ENCODE measurements around the gene CABYR. TPM values are rescaled to one million over a fixed set of nuclear protein-coding genes. Genes with fewer than 3 reads are reported as not detected.

The CABYR gene
- total RNA-seq, 3 donors from 2014 or later: 0.64 to 5.9 (median 4.5) TPM

- Histone ChIP-seq H3K36me3 (no peaks in the 10 kb centered on the region), H3K4me3 (no peak overlapping the region), H3K9me3 (no peaks in the 10 kb centered on the region), H3K27me3 (no peaks in the 10 kb centered on the region), H3K27ac (no peak overlapping the region), H3K4me1 (no peaks in the 10 kb centered on the region)
- DNase-seq (ENCODE audit: low spot score in 2 of 2): no peak
- TF ChIP-seq POLR2AphosphoS5 (IDR thresholded peaks at IDR 0.05) (no peak), CTCF (IDR thresholded peaks at IDR 0.05) (no peak), POLR2A (IDR thresholded peaks at IDR 0.05) (no peak)
- intact Hi-C loops (cut with DNase I; ENCODE audit: low total_unique reads): no loop called here
These were observed 63.1 kb downstream of the CABYR start for GRCh38 chr18:24201699-24202687.

- Histone ChIP-seq H3K27me3 (no peaks in the 10 kb centered on the region), H3K36me3 (no peaks in the 10 kb centered on the region), H3K4me1 (no peaks in the 10 kb centered on the region), H3K4me3 (no peak overlapping the region), H3K9me3 (no peaks in the 10 kb centered on the region), H3K27ac (no peak overlapping the region)
- TF ChIP-seq POLR2AphosphoS5 (IDR thresholded peaks at IDR 0.05): no peak
- TF ChIP-seq CTCF (IDR thresholded peaks at IDR 0.05): no peak
- TF ChIP-seq POLR2A (IDR thresholded peaks at IDR 0.05): no peak
- intact Hi-C loops (cut with DNase I; ENCODE audit: low total_unique reads): no loop called here
- no peak for DNase-seq (ENCODE audit: low spot score in 2 of 2)
These were observed 66.0 kb downstream of the CABYR start for GRCh38 chr18:24204904-24205303.

GRCh38 chr18:24208270-24209035 is 69.6 kb downstream of the CABYR start:
- intact Hi-C loops (cut with DNase I; ENCODE audit: low total_unique reads): no loop called here
- no peak for DNase-seq (ENCODE audit: low spot score in 2 of 2)

GRCh38 chr18:24209558-24209957 is 70.7 kb downstream of the CABYR start:
- intact Hi-C loops (cut with DNase I; ENCODE audit: low total_unique reads): no loop called here
- H3K4me3 ChIP-seq: no peak overlapping the region
- no peaks in the 10 kb centered on the region for H3K36me3 ChIP-seq
- no peak for TF ChIP-seq CTCF (IDR thresholded peaks at IDR 0.05)
- no peak for TF ChIP-seq POLR2A (IDR thresholded peaks at IDR 0.05)
- TF ChIP-seq POLR2AphosphoS5 (IDR thresholded peaks at IDR 0.05): no peak
- no peaks in the 10 kb centered on the region for H3K27me3 ChIP-seq
- H3K4me1 ChIP-seq: no peaks in the 10 kb centered on the region
- no peaks in the 10 kb centered on the region for H3K9me3 ChIP-seq
- H3K27ac ChIP-seq: no peak overlapping the region
- DNase-seq (ENCODE audit: low spot score in 2 of 2): no peak

More at GRCh38 chr18:24208270-24209035, 69.6 kb downstream of the CABYR start:
- H3K9me3 ChIP-seq: no peaks in the 10 kb centered on the region
- TF ChIP-seq POLR2A (IDR thresholded peaks at IDR 0.05): no peak
- no peak for TF ChIP-seq CTCF (IDR thresholded peaks at IDR 0.05)
- TF ChIP-seq POLR2AphosphoS5 (IDR thresholded peaks at IDR 0.05): no peak
- H3K4me3 ChIP-seq: no peak overlapping the region
- H3K27me3 ChIP-seq: no peaks in the 10 kb centered on the region
- no peaks in the 10 kb centered on the region for H3K4me1 ChIP-seq
- H3K27ac ChIP-seq: no peak overlapping the region
- no peaks in the 10 kb centered on the region for H3K36me3 ChIP-seq

Other genes with a start within 250 kb of the CABYR start
- 10 to 100 TPM; 49.8 to 59.0 (median 53.0) TPM for gene TTC39C, start 124.3 kb upstream of the CABYR start, total RNA-seq

All from breast epithelium (tissue), 4 donors.